ENCODE results near the gene LINGO1. TPM values are rescaled to one million over a fixed set of nuclear protein-coding genes. Genes with fewer than 3 reads are reported as not detected.

The LINGO1 gene
- total RNA-seq, 2 donors from 2014 or later, result 7.9 to 19.7 TPM

GRCh38 chr15:77641999-77642398 is 9.3 kb upstream of the LINGO1 start:
- no peak overlapping the region for H3K27ac Mint-ChIP-seq

GRCh38 chr15:77640615-77641014 is 7.9 kb upstream of the LINGO1 start:
- Histone ChIP-seq H3K4me1 (ENCODE audit: control insufficient read depth, insufficient read depth, low read length) (no peaks in the 10 kb centered on the region), H3K4me3 (ENCODE audit: low read length) (no peak overlapping the region), H3K27ac (ENCODE audit: low read depth, low read length) (no peak overlapping the region), H3K9ac (ENCODE audit: extremely low read depth, low read length, poor library complexity, severe bottlenecking) (no peak overlapping the region), H3K9me3 (ENCODE audit: control insufficient read depth, low read length) (no peaks in the 10 kb centered on the region), H3K36me3 (ENCODE audit: control insufficient read depth, insufficient read depth, low read length) (no peaks in the 10 kb centered on the region), H3K27me3 (ENCODE audit: control insufficient read depth, insufficient read depth, low read length, poor library complexity, severe bottlenecking) (peaks cover 7% of the 10 kb centered on the region)
- H3K27ac Mint-ChIP-seq, result no peak overlapping the region
- peaks cover 18% of the 10 kb centered on the region for H3K4me1 Mint-ChIP-seq
- TF ChIP-seq CTCF (conservative IDR thresholded peaks at IDR 0.05), result no peak
- H3K36me3 Mint-ChIP-seq (ENCODE audit: low read depth), result no peaks in the 10 kb centered on the region
- no peaks in the 10 kb centered on the region for H3K9me3 Mint-ChIP-seq
- H3K27me3 Mint-ChIP-seq (ENCODE audit: insufficient read depth), result peaks cover 14% of the 10 kb centered on the region
- 46% methylated on average over 1 of the region's 2 CpGs; no CpG with 5 or more reads in 1 of the 2 experiments for WGBS, 2 experiments (ENCODE audit: insufficient coverage in 1 of 2, insufficient read length in 1 of 2)
- DNase-seq, result no peak
- no peak overlapping the region for H3K4me3 Mint-ChIP-seq

More at GRCh38 chr15:77641999-77642398, 9.3 kb upstream of the LINGO1 start:
- no peak overlapping the region for H3K4me3 Mint-ChIP-seq
- no peak for TF ChIP-seq CTCF (conservative IDR thresholded peaks at IDR 0.05)
- Histone ChIP-seq H3K27me3 (ENCODE audit: control insufficient read depth, insufficient read depth, low read length, poor library complexity, severe bottlenecking) (no peaks in the 10 kb centered on the region), H3K9me3 (ENCODE audit: control insufficient read depth, low read length) (no peaks in the 10 kb centered on the region), H3K36me3 (ENCODE audit: control insufficient read depth, insufficient read depth, low read length) (no peaks in the 10 kb centered on the region), H3K9ac (ENCODE audit: extremely low read depth, low read length, poor library complexity, severe bottlenecking) (no peak overlapping the region), H3K4me1 (ENCODE audit: control insufficient read depth, insufficient read depth, low read length) (no peaks in the 10 kb centered on the region), H3K27ac (ENCODE audit: low read depth, low read length) (no peak overlapping the region), H3K4me3 (ENCODE audit: low read length) (no peak overlapping the region)
- H3K9me3 Mint-ChIP-seq, result no peaks in the 10 kb centered on the region
- H3K4me1 Mint-ChIP-seq, result peaks cover 18% of the 10 kb centered on the region
- DNase-seq, result no peak
- H3K36me3 Mint-ChIP-seq (ENCODE audit: low read depth), result no peaks in the 10 kb centered on the region
- H3K27me3 Mint-ChIP-seq (ENCODE audit: insufficient read depth), result peaks cover 6% of the 10 kb centered on the region
- WGBS, 2 experiments (ENCODE audit: insufficient coverage in 1 of 2, insufficient read length in 1 of 2), result 80 to 89% methylated on average over 1 to 6 of the region's 6 CpGs

- no peaks in the 10 kb centered on the region for H3K36me3 Mint-ChIP-seq (ENCODE audit: low read depth)
- no peak for TF ChIP-seq CTCF (conservative IDR thresholded peaks at IDR 0.05)
- H3K9me3 ChIP-seq (ENCODE audit: control insufficient read depth, low read length), result no peaks in the 10 kb centered on the region
- H3K27me3 ChIP-seq (ENCODE audit: control insufficient read depth, insufficient read depth, low read length, poor library complexity, severe bottlenecking), result peaks cover 16% of the 10 kb centered on the region
- no peak overlapping the region for H3K4me3 ChIP-seq (ENCODE audit: low read length)
- no peaks in the 10 kb centered on the region for H3K9me3 Mint-ChIP-seq
- H3K36me3 ChIP-seq (ENCODE audit: control insufficient read depth, insufficient read depth, low read length), result no peaks in the 10 kb centered on the region
- peaks cover 22% of the 10 kb centered on the region for H3K27me3 Mint-ChIP-seq (ENCODE audit: insufficient read depth)
- no peak overlapping the region for H3K27ac ChIP-seq (ENCODE audit: low read depth, low read length)
- no peak for DNase-seq
- WGBS, 2 experiments (ENCODE audit: insufficient coverage in 1 of 2, insufficient read length in 1 of 2), result 91 to 95% methylated on average over 7 to 12 of the region's 12 CpGs
- H3K27ac Mint-ChIP-seq, result no peak overlapping the region
- no peak overlapping the region for H3K9ac ChIP-seq (ENCODE audit: extremely low read depth, low read length, poor library complexity, severe bottlenecking)
- H3K4me3 Mint-ChIP-seq, result no peak overlapping the region
- H3K4me1 ChIP-seq (ENCODE audit: control insufficient read depth, insufficient read depth, low read length), result no peaks in the 10 kb centered on the region
- H3K4me1 Mint-ChIP-seq, result peaks cover 16% of the 10 kb centered on the region
Measured at GRCh38 chr15:77639431-77639830, 6.7 kb upstream of the LINGO1 start.

Measured in endodermal cell (in vitro differentiated cells).